Hepatocyte (in vitro differentiated cells): Measurements from ENCODE around the gene LAPTM5.

Source experiments
- EZH2 ChIP-seq: fragments of 200-600 bp; sonication (generic); IDR thresholded peaks from 2 replicates; pipeline ENCODE4 v1.6.1; 2016; ENCODE audit warnings: antibody characterized with exemption, mild to moderate bottlenecking, borderline replicate concordance
- EZH2phosphoT487 ChIP-seq: fragments of 200-600 bp; sonication (generic); IDR thresholded peaks from one replicate; pipeline ENCODE4 v1.6.1; 2018; ENCODE audit warnings: antibody characterized with exemption, mild to moderate bottlenecking, low read depth, moderate library complexity; ENCODE audit not compliant: unreplicated experiment, severe bottlenecking
- TF ChIP-seq, protein P1 (sequence below): fragments of 200-600 bp; sonication (generic); IDR thresholded peaks from 2 replicates; pipeline ENCODE4 v1.5.1; 2016; ENCODE audit warnings: antibody characterized with exemption, mild to moderate bottlenecking; ENCODE audit not compliant: poor library complexity

- TF ChIP-seq, protein P1, sequence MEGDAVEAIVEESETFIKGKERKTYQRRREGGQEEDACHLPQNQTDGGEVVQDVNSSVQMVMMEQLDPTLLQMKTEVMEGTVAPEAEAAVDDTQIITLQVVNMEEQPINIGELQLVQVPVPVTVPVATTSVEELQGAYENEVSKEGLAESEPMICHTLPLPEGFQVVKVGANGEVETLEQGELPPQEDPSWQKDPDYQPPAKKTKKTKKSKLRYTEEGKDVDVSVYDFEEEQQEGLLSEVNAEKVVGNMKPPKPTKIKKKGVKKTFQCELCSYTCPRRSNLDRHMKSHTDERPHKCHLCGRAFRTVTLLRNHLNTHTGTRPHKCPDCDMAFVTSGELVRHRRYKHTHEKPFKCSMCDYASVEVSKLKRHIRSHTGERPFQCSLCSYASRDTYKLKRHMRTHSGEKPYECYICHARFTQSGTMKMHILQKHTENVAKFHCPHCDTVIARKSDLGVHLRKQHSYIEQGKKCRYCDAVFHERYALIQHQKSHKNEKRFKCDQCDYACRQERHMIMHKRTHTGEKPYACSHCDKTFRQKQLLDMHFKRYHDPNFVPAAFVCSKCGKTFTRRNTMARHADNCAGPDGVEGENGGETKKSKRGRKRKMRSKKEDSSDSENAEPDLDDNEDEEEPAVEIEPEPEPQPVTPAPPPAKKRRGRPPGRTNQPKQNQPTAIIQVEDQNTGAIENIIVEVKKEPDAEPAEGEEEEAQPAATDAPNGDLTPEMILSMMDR = no peak
- TF ChIP-seq EZH2 (no peak), EZH2phosphoT487 (no peak)
These were observed 54.8 kb downstream of the LAPTM5 start for GRCh38 chr1:30702823-30703222.
